ENCODE data around the gene DOK3.

GRCh38 chr5:177465044-177465443 lies 44.6 kb downstream of the DOK3 start:
- TF ChIP-seq, protein P1, sequence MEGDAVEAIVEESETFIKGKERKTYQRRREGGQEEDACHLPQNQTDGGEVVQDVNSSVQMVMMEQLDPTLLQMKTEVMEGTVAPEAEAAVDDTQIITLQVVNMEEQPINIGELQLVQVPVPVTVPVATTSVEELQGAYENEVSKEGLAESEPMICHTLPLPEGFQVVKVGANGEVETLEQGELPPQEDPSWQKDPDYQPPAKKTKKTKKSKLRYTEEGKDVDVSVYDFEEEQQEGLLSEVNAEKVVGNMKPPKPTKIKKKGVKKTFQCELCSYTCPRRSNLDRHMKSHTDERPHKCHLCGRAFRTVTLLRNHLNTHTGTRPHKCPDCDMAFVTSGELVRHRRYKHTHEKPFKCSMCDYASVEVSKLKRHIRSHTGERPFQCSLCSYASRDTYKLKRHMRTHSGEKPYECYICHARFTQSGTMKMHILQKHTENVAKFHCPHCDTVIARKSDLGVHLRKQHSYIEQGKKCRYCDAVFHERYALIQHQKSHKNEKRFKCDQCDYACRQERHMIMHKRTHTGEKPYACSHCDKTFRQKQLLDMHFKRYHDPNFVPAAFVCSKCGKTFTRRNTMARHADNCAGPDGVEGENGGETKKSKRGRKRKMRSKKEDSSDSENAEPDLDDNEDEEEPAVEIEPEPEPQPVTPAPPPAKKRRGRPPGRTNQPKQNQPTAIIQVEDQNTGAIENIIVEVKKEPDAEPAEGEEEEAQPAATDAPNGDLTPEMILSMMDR (IDR thresholded peaks at IDR 0.05 in 2 of 3, conservative IDR thresholded peaks at IDR 0.05 in 1 of 3; ENCODE audit: borderline replicate concordance in 1 of 3, insufficient read depth in 1 of 3, low read depth in 2 of 3, low read length in 2 of 3): no peak
- TF ChIP-seq ZNF274 (IDR thresholded peaks at IDR 0.05; ENCODE audit: low read depth, low read length) (no peak), POLR2A (IDR thresholded peaks at IDR 0.05; ENCODE audit: borderline replicate concordance, extremely low read depth, insufficient read depth, insufficient read length) (no peak), EZH2 (IDR thresholded peaks at IDR 0.05) (no peak), POLR2AphosphoS5 (IDR thresholded peaks at IDR 0.05; ENCODE audit: low read depth, low read length) (no peak), YY1 (IDR thresholded peaks at IDR 0.05; ENCODE audit: extremely low read depth, insufficient replicate concordance, low read depth, low read length) (no peak)
